Muscle of leg (tissue), 11 donors: Measurements from ENCODE around the gene BIN1. TPM values are rescaled to one million over a fixed set of nuclear protein-coding genes. Genes with fewer than 3 reads are reported as not detected.

Experiments
- DNase-seq: peaks from one replicate; pipeline ENCODE4 v3.0.0; 2013
- H3K27ac ChIP-seq: one replicate; pipeline ENCODE4 v1.5.1; 2013; ENCODE audit warnings: mild to moderate bottlenecking, low read length, control low read depth
- H3K27me3 ChIP-seq: one replicate; pipeline ENCODE4 v1.6.1; 2013; ENCODE audit warnings: low read length; ENCODE audit not compliant: control insufficient read depth, insufficient read depth
- H3K36me3 ChIP-seq: one replicate; pipeline ENCODE4 v1.6.1; 2013; ENCODE audit warnings: low read length; ENCODE audit not compliant: control insufficient read depth, insufficient read depth
- H3K4me1 ChIP-seq: one replicate; pipeline ENCODE4 v1.6.1; 2013; ENCODE audit warnings: low read length; ENCODE audit not compliant: control insufficient read depth, insufficient read depth
- H3K4me3 ChIP-seq: one replicate; pipeline ENCODE4 v1.5.1; 2013; ENCODE audit warnings: low read length, control low read depth
- H3K9me3 ChIP-seq: replicated peaks from 2 replicates; pipeline ENCODE4 v1.6.1; 2013; ENCODE audit warnings: low read depth, low read length; ENCODE audit not compliant: control insufficient read depth
- WGBS: methylation state at CpG from one replicate; pipeline ENCODE4 v1.1.5; 2013; ENCODE audit warnings: missing lambda C conversion rate; ENCODE audit not compliant: insufficient coverage; 5-methylcytosine and 5-hydroxymethylcytosine counted together
- polyA plus RNA-seq, 8 donors: library from polyadenylated mRNA; unstranded; fragments of 120-200 nt; gene quantifications; one replicate each; pipeline versions ENCODE4 v1.2.1 to v1.2.3, GENCODE V29; 2013; ENCODE audit warnings: inconsistent platforms in 1 of 8, low replicate concordance in 1 of 8; ENCODE audit not compliant: insufficient read length in 8 of 8, insufficient read depth in 1 of 8
- total RNA-seq: library from RNA; stranded (reverse); fragments of 120-200 nt; gene quantifications from one replicate; pipeline ENCODE4 v1.2.4, GENCODE V29; 2013

BIN1 gene
- total and polyA plus RNA-seq, 9 donors, result 556 to 946 (median 831) TPM

DNA sequence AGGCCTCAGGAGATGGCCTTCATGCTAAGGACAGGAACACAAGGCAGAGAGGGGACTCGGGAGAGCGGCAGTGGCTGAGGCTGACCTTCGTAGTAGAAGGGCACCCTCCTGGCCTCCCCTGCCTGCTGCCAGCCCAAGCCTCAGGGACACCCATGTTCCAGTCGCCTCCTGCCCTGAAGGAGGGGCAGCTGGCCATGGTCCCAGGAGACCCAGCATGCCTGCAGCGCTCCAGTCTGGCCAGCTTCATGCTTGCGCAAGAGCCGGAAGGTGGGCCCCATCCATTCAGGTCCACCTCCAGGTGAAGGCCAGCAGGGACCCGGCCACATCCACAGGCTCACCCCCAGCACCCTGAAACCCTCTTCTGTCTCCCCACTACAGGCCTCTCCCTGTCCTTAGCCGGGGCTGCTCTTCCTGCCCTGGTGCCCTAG, 35.0 kb downstream of the BIN1 start:
- no peak for DNase-seq

DNA sequence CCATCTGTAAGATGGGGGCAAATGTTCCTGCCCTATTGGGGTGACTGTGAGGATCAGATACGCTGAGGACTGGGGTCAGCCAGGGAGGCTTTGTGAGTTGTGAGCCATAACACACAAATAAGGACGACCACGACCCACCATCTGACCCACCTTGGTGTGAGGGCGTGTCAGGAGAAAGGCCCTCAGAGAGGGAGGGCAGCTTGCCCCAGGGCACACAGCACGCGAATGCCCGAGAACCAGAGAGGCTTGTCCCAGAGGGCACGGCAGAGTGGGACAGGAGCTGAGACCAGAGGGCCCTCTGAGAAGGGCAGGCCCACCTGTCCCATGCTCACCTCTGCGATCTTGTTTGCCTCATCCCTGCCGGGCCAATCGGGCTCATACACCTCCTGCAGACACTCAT, 36.7 kb downstream of the BIN1 start:
- Histone ChIP-seq H3K4me1 (peaks cover 94% of the 10 kb centered on the region), H3K27ac (peak overlapping the region; percentile 11), H3K4me3 (no peak overlapping the region), H3K9me3 (no peaks in the 10 kb centered on the region), H3K27me3 (no peaks in the 10 kb centered on the region), H3K36me3 (peaks cover 85% of the 10 kb centered on the region)
- 96% methylated on average over 9 of the region's 11 CpGs for WGBS
- DNase-seq, result no peak

More for the DNA sequence above, 35.0 kb downstream of the BIN1 start:
- Histone ChIP-seq H3K27ac (peak overlapping the region; percentile 42), H3K27me3 (no peaks in the 10 kb centered on the region), H3K36me3 (peaks cover 79% of the 10 kb centered on the region), H3K4me1 (peaks cover 94% of the 10 kb centered on the region), H3K9me3 (no peaks in the 10 kb centered on the region), H3K4me3 (no peak overlapping the region)
- 84% methylated on average over 9 of the region's 9 CpGs for WGBS

DNA sequence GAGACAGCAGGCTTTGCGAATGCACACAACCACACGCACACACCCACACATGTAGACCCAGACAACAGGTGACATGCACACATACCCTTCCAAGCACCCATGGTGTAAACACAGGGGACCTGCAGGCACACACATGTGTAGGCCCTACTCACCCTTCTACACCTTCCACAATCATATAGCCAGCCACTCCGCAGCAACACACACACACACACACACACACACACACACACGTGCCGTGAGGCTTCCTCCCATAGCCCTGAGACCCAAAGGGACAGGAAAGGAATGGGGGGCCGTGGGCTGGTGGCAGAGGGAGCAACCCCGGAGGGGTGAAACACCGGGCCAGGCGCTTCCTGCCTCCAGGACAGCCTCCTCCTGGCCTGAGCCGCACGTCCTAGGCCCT, 37.4 kb downstream of the BIN1 start:
- peaks cover 84% of the 10 kb centered on the region for H3K36me3 ChIP-seq
- H3K4me3 ChIP-seq, result no peak overlapping the region
- peaks cover 95% of the 10 kb centered on the region for H3K4me1 ChIP-seq
- no peaks in the 10 kb centered on the region for H3K9me3 ChIP-seq
- no peak for DNase-seq
- 72% methylated on average over 8 of the region's 11 CpGs for WGBS
- no peaks in the 10 kb centered on the region for H3K27me3 ChIP-seq
- peak overlapping the region; percentile 56 for H3K27ac ChIP-seq

DNA sequence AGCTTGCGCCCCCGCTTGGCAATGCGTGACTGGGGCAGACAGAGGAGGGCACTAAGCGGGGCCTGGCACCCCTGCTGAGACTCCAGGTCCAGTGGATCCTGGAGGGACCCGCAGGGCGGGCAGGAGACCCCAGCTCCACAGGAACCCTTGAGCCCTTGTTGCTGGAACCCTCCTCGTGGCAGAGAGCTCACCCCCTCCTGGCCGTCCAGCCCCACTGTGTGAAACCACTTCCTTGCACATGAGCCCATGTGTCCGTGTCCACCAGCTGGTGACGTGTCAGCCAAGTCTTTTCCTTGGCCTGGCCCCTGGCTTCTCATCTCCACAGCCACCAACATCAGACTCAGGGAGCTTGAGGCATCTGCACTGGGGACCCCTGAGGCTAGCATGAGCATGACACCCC, 38.0 kb downstream of the BIN1 start:
- no peak for DNase-seq
- H3K4me1 ChIP-seq, result peaks cover 95% of the 10 kb centered on the region
- H3K27ac ChIP-seq, result peak overlapping the region; percentile 56
- H3K27me3 ChIP-seq, result no peaks in the 10 kb centered on the region
- H3K4me3 ChIP-seq, result no peak overlapping the region
- 73% methylated on average over 9 of the region's 10 CpGs for WGBS
- peaks cover 85% of the 10 kb centered on the region for H3K36me3 ChIP-seq
- H3K9me3 ChIP-seq, result no peaks in the 10 kb centered on the region

DNA sequence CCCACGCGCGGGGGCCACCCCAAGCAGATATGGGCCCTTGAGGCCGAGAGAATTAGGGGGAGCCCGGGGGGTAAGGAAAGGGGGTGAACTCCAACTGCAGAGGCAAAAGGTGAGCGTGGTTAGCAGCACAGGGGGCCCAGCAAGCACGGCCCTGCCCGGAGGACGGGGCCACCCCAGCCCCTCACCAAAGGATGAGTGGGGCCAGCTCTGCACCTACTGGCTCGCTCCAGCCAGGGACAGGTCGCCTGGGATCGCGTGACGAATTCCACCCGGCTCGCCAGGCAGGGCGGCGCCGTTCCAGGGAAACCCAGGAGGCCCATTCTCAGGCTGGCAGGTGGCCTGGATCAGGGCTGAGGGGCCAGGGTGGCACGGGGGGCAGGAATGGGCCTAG, 38.6 kb downstream of the BIN1 start:
- no peak for DNase-seq
- Histone ChIP-seq H3K4me1 (peaks cover 92% of the 10 kb centered on the region), H3K36me3 (peaks cover 85% of the 10 kb centered on the region), H3K27me3 (no peaks in the 10 kb centered on the region), H3K27ac (peak overlapping the region; percentile 56), H3K4me3 (no peak overlapping the region), H3K9me3 (no peaks in the 10 kb centered on the region)
- WGBS, result 70% methylated on average over 19 of the region's 20 CpGs

DNA sequence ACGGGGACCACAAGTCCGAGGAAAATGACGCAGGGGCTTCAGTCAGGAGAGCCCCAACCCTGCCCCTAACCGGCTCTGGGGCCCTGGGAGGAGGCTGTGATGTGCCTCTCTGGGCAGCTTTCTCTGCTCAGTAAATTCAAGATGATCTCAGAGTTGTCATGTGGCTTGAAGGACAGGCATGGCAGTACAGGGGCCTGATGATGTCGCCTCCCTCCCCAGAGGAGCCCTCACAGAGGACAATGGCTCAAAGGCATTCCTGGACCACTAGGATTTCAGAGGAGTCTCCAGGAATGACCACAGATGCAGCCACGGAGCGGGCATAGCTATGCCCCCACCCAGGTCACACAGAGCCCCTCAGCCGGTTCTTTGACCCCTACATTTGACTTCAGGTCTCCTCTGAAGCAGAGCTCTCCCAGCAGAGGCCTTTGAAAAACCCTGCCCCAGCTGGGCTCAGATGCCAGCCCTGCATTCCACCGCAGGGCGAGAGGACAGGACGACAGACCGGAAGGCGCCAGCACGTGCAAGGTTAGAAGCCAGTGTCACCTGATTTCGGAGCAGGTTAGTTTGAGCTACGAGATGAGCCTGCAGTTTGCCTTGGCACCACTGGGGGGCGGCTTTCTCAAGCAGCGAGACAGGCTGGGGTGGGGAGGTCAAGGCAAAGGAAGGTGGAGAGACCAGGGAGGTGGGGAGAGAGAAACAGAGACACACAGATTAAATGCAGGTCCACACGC, 39.2 kb downstream of the BIN1 start:
- Histone ChIP-seq H3K27me3 (no peaks in the 10 kb centered on the region), H3K36me3 (peaks cover 85% of the 10 kb centered on the region), H3K9me3 (no peaks in the 10 kb centered on the region), H3K4me3 (no peak overlapping the region), H3K27ac (peak overlapping the region; percentile 56), H3K4me1 (peaks cover 86% of the 10 kb centered on the region)
- DNase-seq, result peak; percentile 82
- WGBS, result 44% methylated on average over 17 of the region's 19 CpGs

DNA sequence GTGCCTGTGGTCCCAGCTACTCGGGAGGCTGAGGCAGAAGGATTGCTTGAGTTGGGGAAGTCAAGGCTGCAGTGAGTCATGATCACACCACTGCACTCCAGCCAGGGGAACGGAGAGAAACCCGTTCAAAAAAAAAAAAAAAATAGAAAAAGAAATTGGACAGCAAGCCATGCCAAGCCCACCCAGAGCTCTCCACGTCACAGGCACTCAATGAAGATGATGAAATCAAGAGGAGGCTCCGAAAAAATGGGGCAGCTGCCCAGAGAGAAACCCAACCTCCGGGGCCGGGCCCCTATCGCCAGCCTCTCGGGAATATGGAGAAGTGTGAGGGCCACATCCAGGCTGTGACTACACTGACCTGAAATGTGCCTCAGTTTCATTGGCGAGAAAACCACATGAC, 40.0 kb downstream of the BIN1 start:
- WGBS, result 20% methylated on average over 1 of the region's 10 CpGs

DNA sequence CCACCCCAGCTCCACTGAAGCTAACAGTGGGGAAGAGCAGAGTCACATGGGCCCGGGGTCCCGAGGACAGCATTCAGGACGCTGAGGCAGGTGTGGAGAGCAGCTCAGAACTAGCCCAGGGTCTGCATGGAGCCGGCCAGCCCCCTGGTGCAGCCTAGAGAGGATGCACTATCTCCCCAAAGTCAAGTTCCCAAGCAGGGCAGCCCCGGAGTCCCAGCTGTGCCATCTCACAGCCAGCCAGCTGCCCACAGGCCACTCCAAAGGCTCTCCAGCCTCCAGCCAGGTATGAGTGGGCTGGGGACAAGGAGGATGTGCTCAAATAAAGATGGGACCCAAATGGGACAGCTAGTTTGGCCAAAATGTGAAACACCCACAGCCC, 41.0 kb downstream of the BIN1 start:
- H3K4me1 ChIP-seq, result peaks cover 81% of the 10 kb centered on the region
- WGBS, result 67% methylated on average over 4 of the region's 5 CpGs
- no peak overlapping the region for H3K4me3 ChIP-seq
- no peak for DNase-seq
- H3K27me3 ChIP-seq, result no peaks in the 10 kb centered on the region
- peaks cover 85% of the 10 kb centered on the region for H3K36me3 ChIP-seq
- no peaks in the 10 kb centered on the region for H3K9me3 ChIP-seq
- H3K27ac ChIP-seq, result peak overlapping the region; percentile 57

More for the DNA sequence above, 40.0 kb downstream of the BIN1 start:
- DNase-seq, result peak; percentile 80
- Histone ChIP-seq H3K9me3 (no peaks in the 10 kb centered on the region), H3K36me3 (peaks cover 86% of the 10 kb centered on the region), H3K27me3 (no peaks in the 10 kb centered on the region), H3K27ac (peak overlapping the region; percentile 56), H3K4me1 (peaks cover 82% of the 10 kb centered on the region), H3K4me3 (no peak overlapping the region)

DNA sequence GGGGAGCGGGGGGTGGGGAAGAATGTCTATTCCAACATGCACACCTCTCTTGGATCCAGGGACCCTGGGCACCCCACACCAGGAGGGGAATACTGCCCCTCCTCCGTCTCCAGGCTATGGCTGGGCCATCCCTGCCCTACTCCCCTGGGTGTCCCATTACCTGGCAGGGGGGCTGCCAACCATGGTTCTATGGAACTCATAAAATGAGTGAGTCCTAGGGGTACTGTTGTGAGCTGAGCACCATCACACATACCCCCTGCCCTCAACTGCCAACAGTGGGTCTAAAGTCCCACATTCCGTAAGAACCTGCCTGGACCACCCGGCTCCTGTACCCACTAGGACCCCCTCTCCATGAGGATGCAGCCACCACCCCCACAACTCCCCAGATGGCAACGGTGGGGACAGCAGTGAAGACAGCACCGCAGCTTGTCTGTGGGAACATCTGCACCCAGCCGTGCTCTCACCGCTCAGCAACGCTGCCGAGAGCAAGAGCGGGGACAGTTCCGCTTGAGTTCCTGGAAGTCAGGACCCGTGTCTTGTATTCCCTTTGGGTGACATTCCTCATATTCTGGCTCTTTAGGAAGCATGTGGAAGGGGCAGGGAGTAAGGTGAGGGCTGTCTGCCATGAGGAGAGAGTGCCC, 41.5 kb downstream of the BIN1 start:
- peak; percentile 51 for DNase-seq
- Histone ChIP-seq H3K4me3 (no peak overlapping the region), H3K27ac (peak overlapping the region; percentile 93), H3K36me3 (peaks cover 85% of the 10 kb centered on the region), H3K9me3 (no peaks in the 10 kb centered on the region), H3K27me3 (no peaks in the 10 kb centered on the region), H3K4me1 (peaks cover 81% of the 10 kb centered on the region)
- 74% methylated on average over 7 of the region's 13 CpGs for WGBS

DNA sequence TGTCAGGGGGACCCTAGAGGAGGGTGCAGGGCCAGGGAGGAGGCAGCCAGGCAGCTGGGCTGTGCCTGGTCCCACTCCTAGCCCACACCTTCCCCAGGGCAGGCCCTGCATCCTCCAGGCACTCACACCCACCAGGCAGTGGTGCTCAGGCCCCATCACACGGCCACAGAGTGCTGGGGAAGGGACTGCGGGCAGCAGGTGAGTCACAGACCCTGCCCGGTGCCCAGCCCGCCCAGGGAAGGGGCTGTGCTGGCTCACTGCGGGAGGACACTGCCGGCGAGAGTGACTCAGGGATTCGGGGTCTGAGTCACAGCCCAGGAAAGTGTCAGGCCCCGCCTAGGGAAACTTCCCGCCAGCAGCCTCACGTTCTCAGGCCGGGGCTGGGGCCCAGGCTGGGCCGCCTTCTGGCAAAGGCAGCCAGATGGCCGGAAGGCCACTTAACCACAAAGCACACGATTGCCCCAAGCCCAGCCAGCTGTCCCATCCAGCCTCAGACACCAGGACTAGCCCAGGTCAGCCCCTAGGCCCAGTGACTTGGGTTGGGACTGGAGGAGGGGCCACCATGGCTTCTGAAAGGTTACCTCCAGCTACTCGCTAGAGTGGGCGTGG, 42.2 kb downstream of the BIN1 start:
- Histone ChIP-seq H3K27ac (peak overlapping the region; percentile 93), H3K4me1 (peaks cover 75% of the 10 kb centered on the region), H3K27me3 (no peaks in the 10 kb centered on the region), H3K36me3 (peaks cover 85% of the 10 kb centered on the region), H3K4me3 (no peak overlapping the region), H3K9me3 (no peaks in the 10 kb centered on the region)
- 3% methylated on average over 13 of the region's 17 CpGs for WGBS
- DNase-seq, result peak; percentile 96
